Ovary (tissue), 9 donors: ENCODE results near the gene KCNJ1. TPM values are rescaled to one million over a fixed set of nuclear protein-coding genes. Genes with fewer than 3 reads are reported as not detected.

Experiments
- DNase-seq, 5 donors: peaks; one replicate each; pipeline ENCODE4 v3.0.0-alpha.2; 2019 to 2020
- H3K27ac ChIP-seq, 2 donors: fragments of 200-600 bp; one replicate each; pipeline versions ENCODE4 v1.5.1 to v1.8.0; 2019 to 2022
- H3K27me3 ChIP-seq: fragments of 200-600 bp; one replicate; pipeline ENCODE4 v1.8.0; 2022
- H3K36me3 ChIP-seq: fragments of 200-600 bp; sonication (generic); one replicate; pipeline ENCODE4 v1.5.1; 2019
- H3K4me1 ChIP-seq: one replicate; pipeline ENCODE4 v1.8.1; 2013; ENCODE audit warnings: mild to moderate bottlenecking, moderate library complexity; ENCODE audit not compliant: insufficient read depth
- H3K4me3 ChIP-seq: fragments of 200-600 bp; sonication (generic); one replicate; pipeline ENCODE4 v1.5.1; 2017
- H3K9me3 ChIP-seq, 2 donors: fragments of 200-600 bp in 1 of 2; sonication (generic) in 1 of 2; one replicate each; pipeline versions ENCODE4 v1.5.1 to v1.8.1; 2013 to 2019; ENCODE audit warnings: mild to moderate bottlenecking in 1 of 2, moderate library complexity in 1 of 2
- CTCF ChIP-seq, 3 donors: fragments of 450-650 bp in 2 of 3; fragments of 200-600 bp in 1 of 3; IDR thresholded peaks; one replicate each; pipeline versions ENCODE4 v1.5.1 to v1.8.0; 2016 to 2022; ENCODE audit warnings: antibody characterized with exemption in 3 of 3, mild to moderate bottlenecking in 1 of 3
- EP300 ChIP-seq: sonication (generic); formaldehyde crosslinking; IDR thresholded peaks from one replicate; pipeline ENCODE4 v1.6.1; 2017; ENCODE audit warnings: antibody characterized with exemption
- POLR2A ChIP-seq: fragments of 450-650 bp; IDR thresholded peaks from one replicate; pipeline ENCODE4 v1.6.1; 2017; ENCODE audit warnings: antibody characterized with exemption, mild to moderate bottlenecking, moderate library complexity
- WGBS, 3 donors: extraction: QIAGEN DNeasy Blood & Tissue Kit in 1 of 3; methylation state at CpG; one replicate each; pipeline versions ENCODE4 v1.1.5 to v1.1.7; 2013 to 2017; 5-methylcytosine and 5-hydroxymethylcytosine counted together
- intact Hi-C, 4 donors: fragments of 100-400 bp; cut with DNase I; formaldehyde crosslinking; loops; one replicate each; pipeline versions ENCODE4 v1.11.0 to v1.15.1; 2022 to 2023
- polyA plus RNA-seq, 2 donors: library from polyadenylated mRNA; stranded (reverse); fragments of 200-250 nt in 1 of 2; fragments of 350-450 nt in 1 of 2; fragmentation: Illumina TruSeq in 1 of 2; extraction: RNeasy Lipid Tissue Mini Kit (QIAGEN cat#74804) in 1 of 2; gene quantifications; one replicate each; pipeline ENCODE4 v1.2.3, GENCODE V29; 2013 to 2014
- total RNA-seq, 7 donors: library from RNA; depleted of rRNA in 2 of 7; stranded (reverse); fragments of >200 nt in 2 of 7; fragmentation: NEBNext Ultra II Directional in 3 of 7; extraction: Animal tissue kit (Norgen Biotek cat#: 25700) in 3 of 7; gene quantifications; one replicate each; pipeline versions ENCODE4 v1.1.0 to v1.2.4, GENCODE V29; 2016 to 2023
- donor health status: DM: no; HTN: no; CAD: no; lungs with moderate emphysema.
- donor health status: DM: no; HTN: no; CAD: no.
- donor health status: Bipolar disorder and iron deficiency.
- donor health status: DM: yes; HTN: yes; CAD: no.
- donor health status: DM: no; HTN: no; CAD: no.
- donor health status: DM: yes; HTN: yes; CAD: no.

KCNJ1 gene
- total and polyA plus RNA-seq, 9 donors = 0.48 TPM; not detected in 8

GRCh38 chr11:128894685-128895084 is 27.6 kb upstream of the KCNJ1 start:
- 12 to 18% (median 18%) methylated on average over 6 of the region's 6 CpGs for WGBS, 3 donors
- Histone ChIP-seq H3K27ac (no peak overlapping the region), H3K4me3 (no peak overlapping the region), H3K36me3 (no peaks in the 10 kb centered on the region), H3K27me3 (no peaks in the 10 kb centered on the region), H3K4me1 (peaks cover 4% of the 10 kb centered on the region), H3K9me3 (no peaks in the 10 kb centered on the region)
- TF ChIP-seq CTCF (IDR thresholded peaks at IDR 0.05) (no peak), POLR2A (no peak), EP300 (no peak)
- peak in 3 of 5 donors; percentile 57 to 66 (median 58) for DNase-seq
- intact Hi-C loops = no loop called here

- Histone ChIP-seq H3K9me3 (no peaks in the 10 kb centered on the region), H3K27me3 (no peaks in the 10 kb centered on the region), H3K36me3 (no peaks in the 10 kb centered on the region), H3K27ac (no peak overlapping the region), H3K4me1 (peaks cover 4% of the 10 kb centered on the region), H3K4me3 (no peak overlapping the region)
- intact Hi-C loops = no loop called here
- TF ChIP-seq CTCF (IDR thresholded peaks at IDR 0.05) (no peak), POLR2A (no peak), EP300 (no peak)
- WGBS, 3 donors = 52 to 74% (median 67%) methylated on average over 3 of the region's 3 CpGs
- DNase-seq = no peak
Observed at GRCh38 chr11:128894286-128894681, 27.2 kb upstream of the KCNJ1 start.

- 86 to 91% (median 89%) methylated on average over 9 of the region's 9 CpGs for WGBS, 3 donors
- H3K27me3 ChIP-seq = no peaks in the 10 kb centered on the region
- H3K27ac ChIP-seq = no peak overlapping the region
- TF ChIP-seq EP300 (no peak), POLR2A (no peak), CTCF (IDR thresholded peaks at IDR 0.05) (no peak)
- no peak for DNase-seq
- H3K36me3 ChIP-seq = no peaks in the 10 kb centered on the region
- intact Hi-C loops = no loop called here
- H3K9me3 ChIP-seq = no peaks in the 10 kb centered on the region
- H3K4me1 ChIP-seq = peaks cover 4% of the 10 kb centered on the region
- no peak overlapping the region for H3K4me3 ChIP-seq
Observed at GRCh38 chr11:128893578-128894285, 26.6 kb upstream of the KCNJ1 start.

- DNase-seq = peak in 1 of 5 donors; percentile 10
- no peaks in the 10 kb centered on the region for H3K36me3 ChIP-seq
Observed at GRCh38 chr11:128892866-128893565, 25.9 kb upstream of the KCNJ1 start.

More at GRCh38 chr11:128892866-128893565, 25.9 kb upstream of the KCNJ1 start:
- no peaks in the 10 kb centered on the region for H3K27me3 ChIP-seq
- no peak overlapping the region for H3K4me3 ChIP-seq
- H3K9me3 ChIP-seq = no peaks in the 10 kb centered on the region
- no peak overlapping the region for H3K27ac ChIP-seq
- no peak for TF ChIP-seq CTCF (IDR thresholded peaks at IDR 0.05)
- no peak for TF ChIP-seq EP300
- TF ChIP-seq POLR2A = no peak
- 86 to 90% (median 87%) methylated on average over 4 of the region's 4 CpGs for WGBS, 3 donors
- intact Hi-C loops = no loop called here
- H3K4me1 ChIP-seq = peaks cover 4% of the 10 kb centered on the region
